ENCODE data around the gene GAS7.

Gene GAS7

DNA sequence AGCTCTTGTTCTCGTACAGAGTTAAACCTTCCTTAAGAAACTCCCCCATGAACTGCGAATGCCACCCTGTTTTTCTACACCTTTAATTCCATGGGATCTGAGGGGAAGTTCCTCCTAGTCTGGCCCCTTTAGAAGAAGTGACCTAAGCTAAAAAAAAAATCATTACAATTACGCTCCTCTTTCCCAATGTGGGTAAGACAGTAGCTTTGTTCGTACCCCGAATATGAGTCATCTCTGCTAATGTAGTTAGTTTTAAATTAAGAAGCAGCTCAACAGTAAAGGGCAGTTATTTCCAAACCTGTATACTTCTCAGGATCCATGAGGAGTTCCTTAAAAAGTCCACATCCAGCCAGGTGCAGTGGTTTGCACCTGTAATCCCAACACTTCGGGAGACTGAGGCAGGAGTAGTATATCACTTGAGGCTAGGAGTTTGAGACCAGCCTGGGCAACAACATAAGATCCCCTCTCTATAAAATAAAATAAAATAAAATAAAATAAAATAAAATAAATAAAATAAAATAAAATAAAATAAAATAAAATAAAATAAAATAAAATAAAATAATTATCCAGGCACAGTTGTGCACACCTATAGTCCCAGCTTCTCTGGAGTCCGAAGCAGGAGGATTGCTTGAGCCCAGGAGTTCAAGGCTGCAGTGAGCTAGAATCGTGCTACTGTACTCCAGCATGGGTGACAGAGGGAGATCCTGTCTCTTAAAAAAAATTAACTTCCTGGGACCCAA, 319.4 kb downstream of the GAS7 start:
- peaks cover 15% of the 10 kb centered on the region for H3K9me3 ChIP-seq (ENCODE audit: control insufficient read depth, insufficient read depth, low read depth, low read length)
- H3K9ac ChIP-seq (ENCODE audit: low read length), result no peak overlapping the region
- no peak overlapping the region for H3K4me3 ChIP-seq (ENCODE audit: low read depth, low read length)
- no peaks in the 10 kb centered on the region for H3K4me1 ChIP-seq (ENCODE audit: control insufficient read depth, insufficient read depth, low read length)
- H3K27me3 ChIP-seq (ENCODE audit: control insufficient read depth, insufficient read depth, low read length), result no peaks in the 10 kb centered on the region
- H3K27ac ChIP-seq (ENCODE audit: low read depth, low read length), result no peak overlapping the region
- no peaks in the 10 kb centered on the region for H3K36me3 ChIP-seq (ENCODE audit: control insufficient read depth, insufficient read depth, low read length)

DNA sequence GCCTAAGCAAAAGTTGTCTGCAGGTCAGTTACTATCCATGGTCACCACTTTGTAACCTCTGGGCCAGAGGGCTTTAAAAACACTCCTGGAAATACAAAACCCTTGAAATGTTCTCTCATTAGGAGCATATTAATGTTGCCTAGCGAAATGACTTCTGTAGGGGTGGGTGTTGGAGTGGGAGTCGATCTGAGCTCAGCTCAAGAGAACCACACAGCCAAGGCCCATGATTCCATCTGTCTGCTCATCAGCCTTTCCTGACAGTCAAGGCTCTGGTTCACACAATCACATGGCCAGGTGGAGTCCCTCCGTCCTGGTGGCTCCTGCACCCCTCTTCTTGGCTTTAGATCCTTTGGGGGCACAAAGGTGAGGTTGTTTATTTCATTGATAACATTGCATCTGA, 320.1 kb downstream of the GAS7 start:
- H3K9ac ChIP-seq (ENCODE audit: low read length), result no peak overlapping the region
- no peak overlapping the region for H3K27ac ChIP-seq (ENCODE audit: low read depth, low read length)
- no peaks in the 10 kb centered on the region for H3K36me3 ChIP-seq (ENCODE audit: control insufficient read depth, insufficient read depth, low read length)
- H3K27me3 ChIP-seq (ENCODE audit: control insufficient read depth, insufficient read depth, low read length), result no peaks in the 10 kb centered on the region
- H3K4me1 ChIP-seq (ENCODE audit: control insufficient read depth, insufficient read depth, low read length), result no peaks in the 10 kb centered on the region
- peaks cover 10% of the 10 kb centered on the region for H3K9me3 ChIP-seq (ENCODE audit: control insufficient read depth, insufficient read depth, low read depth, low read length)
- H3K4me3 ChIP-seq (ENCODE audit: low read depth, low read length), result no peak overlapping the region

DNA sequence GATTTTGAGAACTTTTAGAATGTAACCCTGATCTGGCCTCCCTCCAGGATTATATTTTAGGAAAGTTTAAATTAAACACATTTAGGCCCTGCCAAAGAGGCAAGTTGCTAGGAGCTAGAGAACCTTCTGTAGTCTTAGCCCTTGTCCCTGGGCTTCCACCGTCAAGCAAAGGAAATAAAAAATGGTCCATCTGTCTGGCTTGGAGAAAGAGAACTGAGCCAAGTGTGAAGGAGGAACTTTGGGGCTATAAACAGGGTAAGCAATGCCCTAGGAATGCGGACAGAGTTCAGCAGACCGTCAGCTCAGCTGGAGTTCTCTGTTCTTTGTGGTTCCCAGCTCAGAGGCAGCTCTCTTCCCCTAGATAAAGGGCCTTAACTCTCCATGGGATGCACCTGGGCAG, 323.0 kb downstream of the GAS7 start:
- H3K4me1 ChIP-seq (ENCODE audit: control insufficient read depth, insufficient read depth, low read length), result no peaks in the 10 kb centered on the region
- no peak overlapping the region for H3K9ac ChIP-seq (ENCODE audit: low read length)
- H3K27me3 ChIP-seq (ENCODE audit: control insufficient read depth, insufficient read depth, low read length), result no peaks in the 10 kb centered on the region
- H3K36me3 ChIP-seq (ENCODE audit: control insufficient read depth, insufficient read depth, low read length), result no peaks in the 10 kb centered on the region
- H3K4me3 ChIP-seq (ENCODE audit: low read depth, low read length), result no peak overlapping the region
- no peaks in the 10 kb centered on the region for H3K9me3 ChIP-seq (ENCODE audit: control insufficient read depth, insufficient read depth, low read depth, low read length)
- H3K27ac ChIP-seq (ENCODE audit: low read depth, low read length), result no peak overlapping the region

DNA sequence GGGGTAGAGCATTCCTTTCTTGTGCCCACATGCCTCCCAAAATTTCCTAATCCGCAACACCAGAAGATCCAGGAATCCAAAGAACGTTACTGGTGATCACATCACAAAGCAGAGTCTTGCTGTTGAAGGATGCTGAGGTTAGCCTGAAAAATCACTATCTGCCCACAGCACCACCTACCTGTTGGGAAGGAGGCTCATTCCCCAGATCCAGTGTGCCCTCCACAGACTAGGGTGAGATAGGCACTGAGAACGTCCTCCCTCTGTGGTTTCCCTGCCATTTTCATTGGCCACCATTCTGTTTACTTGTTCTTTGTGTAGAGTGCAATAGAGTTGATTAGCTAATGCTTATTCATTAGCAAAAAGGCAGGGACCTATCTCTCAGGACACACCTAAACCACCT, 323.7 kb downstream of the GAS7 start:
- H3K4me3 ChIP-seq (ENCODE audit: low read depth, low read length), result no peak overlapping the region
- H3K36me3 ChIP-seq (ENCODE audit: control insufficient read depth, insufficient read depth, low read length), result no peaks in the 10 kb centered on the region
- H3K27ac ChIP-seq (ENCODE audit: low read depth, low read length), result no peak overlapping the region
- H3K27me3 ChIP-seq (ENCODE audit: control insufficient read depth, insufficient read depth, low read length), result no peaks in the 10 kb centered on the region
- no peaks in the 10 kb centered on the region for H3K9me3 ChIP-seq (ENCODE audit: control insufficient read depth, insufficient read depth, low read depth, low read length)
- H3K9ac ChIP-seq (ENCODE audit: low read length), result no peak overlapping the region
- no peaks in the 10 kb centered on the region for H3K4me1 ChIP-seq (ENCODE audit: control insufficient read depth, insufficient read depth, low read length)

DNA sequence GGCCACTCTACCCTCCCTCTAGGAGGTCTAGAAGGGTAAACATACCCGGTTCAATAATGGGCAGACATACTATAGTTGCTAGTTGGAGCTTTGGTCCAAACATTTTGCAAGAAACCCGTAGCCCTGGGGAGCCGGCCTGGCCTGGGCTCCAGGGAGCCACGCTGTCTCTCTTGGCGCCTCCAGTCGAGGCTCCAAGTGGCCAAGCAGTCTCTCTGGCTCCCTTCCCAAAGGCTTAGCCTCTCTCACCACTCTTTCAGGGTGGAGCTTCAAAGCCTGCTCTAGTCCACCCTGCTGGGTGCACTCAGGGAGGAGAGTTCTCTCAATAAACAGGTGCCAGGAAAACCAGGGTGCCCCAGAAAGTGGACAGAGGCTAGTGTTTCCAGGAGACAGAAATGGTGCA, 325.6 kb downstream of the GAS7 start:
- no peak overlapping the region for H3K27ac ChIP-seq (ENCODE audit: low read depth, low read length)
- H3K36me3 ChIP-seq (ENCODE audit: control insufficient read depth, insufficient read depth, low read length), result no peaks in the 10 kb centered on the region
- no peak overlapping the region for H3K4me3 ChIP-seq (ENCODE audit: low read depth, low read length)
- H3K9ac ChIP-seq (ENCODE audit: low read length), result no peak overlapping the region
- no peaks in the 10 kb centered on the region for H3K27me3 ChIP-seq (ENCODE audit: control insufficient read depth, insufficient read depth, low read length)
- H3K4me1 ChIP-seq (ENCODE audit: control insufficient read depth, insufficient read depth, low read length), result no peaks in the 10 kb centered on the region
- H3K9me3 ChIP-seq (ENCODE audit: control insufficient read depth, insufficient read depth, low read depth, low read length), result no peaks in the 10 kb centered on the region

DNA sequence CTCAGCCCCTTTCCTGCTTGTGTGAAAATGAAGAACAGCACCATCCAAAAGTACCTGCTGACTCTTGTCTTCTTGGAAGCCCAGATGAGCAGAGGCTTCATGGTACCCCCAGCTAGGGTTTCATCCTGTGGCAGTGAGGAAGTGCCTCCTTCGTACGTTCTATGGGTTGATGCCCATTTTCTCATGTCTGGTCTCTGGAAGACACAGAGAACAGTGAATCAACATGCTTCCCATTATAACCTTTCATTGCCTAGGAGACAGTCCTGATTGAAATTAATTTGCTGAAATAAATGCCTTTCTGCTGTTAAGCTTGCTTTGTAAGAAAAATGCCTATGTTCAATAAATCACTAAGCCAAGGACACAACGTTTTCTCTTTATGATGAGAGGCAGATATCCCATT, 329.9 kb downstream of the GAS7 start:
- no peaks in the 10 kb centered on the region for H3K4me1 ChIP-seq (ENCODE audit: control insufficient read depth, insufficient read depth, low read length)
- no peak overlapping the region for H3K9ac ChIP-seq (ENCODE audit: low read length)
- no peaks in the 10 kb centered on the region for H3K9me3 ChIP-seq (ENCODE audit: control insufficient read depth, insufficient read depth, low read depth, low read length)
- no peaks in the 10 kb centered on the region for H3K27me3 ChIP-seq (ENCODE audit: control insufficient read depth, insufficient read depth, low read length)
- H3K4me3 ChIP-seq (ENCODE audit: low read depth, low read length), result no peak overlapping the region
- H3K36me3 ChIP-seq (ENCODE audit: control insufficient read depth, insufficient read depth, low read length), result no peaks in the 10 kb centered on the region
- no peak overlapping the region for H3K27ac ChIP-seq (ENCODE audit: low read depth, low read length)

DNA sequence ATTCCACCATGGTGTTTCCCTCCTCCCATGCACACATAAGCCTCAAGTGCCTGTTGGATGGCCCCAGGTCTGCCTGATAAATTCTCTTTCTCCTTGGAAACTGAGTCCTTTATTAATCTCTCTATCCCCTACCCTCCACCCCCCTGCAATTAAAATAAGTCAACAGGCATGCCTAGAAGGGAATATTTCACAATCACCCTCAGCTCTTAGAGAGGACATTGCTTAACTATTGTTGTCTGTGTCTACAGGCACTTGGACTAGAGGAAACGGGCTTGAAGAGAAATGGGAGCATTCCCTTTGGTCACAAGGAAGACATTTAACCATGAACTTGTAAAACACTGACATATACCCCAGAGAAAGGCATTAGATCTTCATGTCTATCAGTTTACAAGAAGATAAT, 332.8 kb downstream of the GAS7 start:
- H3K4me1 ChIP-seq (ENCODE audit: control insufficient read depth, insufficient read depth, low read length), result no peaks in the 10 kb centered on the region
- H3K9ac ChIP-seq (ENCODE audit: low read length), result no peak overlapping the region
- H3K4me3 ChIP-seq (ENCODE audit: low read depth, low read length), result no peak overlapping the region
- H3K27me3 ChIP-seq (ENCODE audit: control insufficient read depth, insufficient read depth, low read length), result peaks cover 5% of the 10 kb centered on the region; the same call in 1 of the 2 replicates
- H3K9me3 ChIP-seq (ENCODE audit: control insufficient read depth, insufficient read depth, low read depth, low read length), result peaks cover 10% of the 10 kb centered on the region; the same call in 1 of the 2 replicates
- no peaks in the 10 kb centered on the region for H3K36me3 ChIP-seq (ENCODE audit: control insufficient read depth, insufficient read depth, low read length)
- no peak overlapping the region for H3K27ac ChIP-seq (ENCODE audit: low read depth, low read length)

DNA sequence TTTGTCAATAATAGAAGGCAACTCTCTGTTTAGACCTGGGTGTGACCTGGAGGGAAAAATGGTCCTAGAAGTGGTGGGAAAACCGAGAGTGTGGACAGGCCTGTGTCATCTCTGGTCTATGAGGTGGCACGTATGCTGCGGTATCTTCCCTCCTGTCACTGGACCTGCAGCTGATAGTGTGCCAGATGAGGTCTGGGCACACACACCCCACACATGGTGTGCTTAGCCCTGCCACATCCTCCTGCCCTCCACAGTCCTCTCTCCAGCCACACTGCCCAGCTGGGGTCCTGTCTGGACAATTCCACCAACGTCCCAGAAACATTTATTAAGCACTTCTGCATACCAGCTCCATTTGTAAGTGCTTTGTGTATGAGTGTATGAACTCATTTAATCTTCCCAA, 335.5 kb downstream of the GAS7 start:
- Histone ChIP-seq H3K9ac (ENCODE audit: low read length) (no peak overlapping the region), H3K27ac (ENCODE audit: low read depth, low read length) (no peak overlapping the region), H3K4me3 (ENCODE audit: low read depth, low read length) (no peak overlapping the region), H3K27me3 (ENCODE audit: control insufficient read depth, insufficient read depth, low read length) (peaks cover 5% of the 10 kb centered on the region; the same call in 1 of the 2 replicates), H3K36me3 (ENCODE audit: control insufficient read depth, insufficient read depth, low read length) (no peaks in the 10 kb centered on the region), H3K4me1 (ENCODE audit: control insufficient read depth, insufficient read depth, low read length) (no peaks in the 10 kb centered on the region), H3K9me3 (ENCODE audit: control insufficient read depth, insufficient read depth, low read depth, low read length) (peaks cover 12% of the 10 kb centered on the region; the same call in 1 of the 2 replicates)

DNA sequence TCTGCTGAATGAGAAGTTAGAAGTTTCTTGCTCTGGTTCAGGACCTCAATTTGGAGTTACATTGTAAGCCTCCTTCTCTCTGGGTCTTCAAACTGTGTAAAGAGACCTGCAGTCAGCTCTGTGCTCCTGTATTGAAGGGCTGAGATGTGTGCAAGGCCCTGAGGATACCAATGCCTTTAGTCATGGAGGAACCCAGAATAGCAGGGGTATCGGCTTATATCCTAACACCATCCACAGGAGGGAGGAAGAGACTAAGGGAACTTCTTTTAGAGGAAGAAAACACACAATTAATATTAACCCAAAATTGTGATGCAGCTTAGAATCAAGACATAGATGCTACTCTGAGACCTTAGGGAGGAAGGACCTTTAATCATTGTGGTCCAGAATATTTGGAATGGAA, 336.2 kb downstream of the GAS7 start:
- H3K27ac ChIP-seq (ENCODE audit: low read depth, low read length), result no peak overlapping the region
- H3K27me3 ChIP-seq (ENCODE audit: control insufficient read depth, insufficient read depth, low read length), result peaks cover 5% of the 10 kb centered on the region; the same call in 1 of the 2 replicates
- H3K9ac ChIP-seq (ENCODE audit: low read length), result no peak overlapping the region
- H3K4me1 ChIP-seq (ENCODE audit: control insufficient read depth, insufficient read depth, low read length), result no peaks in the 10 kb centered on the region
- H3K4me3 ChIP-seq (ENCODE audit: low read depth, low read length), result no peak overlapping the region
- H3K36me3 ChIP-seq (ENCODE audit: control insufficient read depth, insufficient read depth, low read length), result no peaks in the 10 kb centered on the region
- H3K9me3 ChIP-seq (ENCODE audit: control insufficient read depth, insufficient read depth, low read depth, low read length), result peaks cover 13% of the 10 kb centered on the region; the same call in 1 of the 2 replicates

DNA sequence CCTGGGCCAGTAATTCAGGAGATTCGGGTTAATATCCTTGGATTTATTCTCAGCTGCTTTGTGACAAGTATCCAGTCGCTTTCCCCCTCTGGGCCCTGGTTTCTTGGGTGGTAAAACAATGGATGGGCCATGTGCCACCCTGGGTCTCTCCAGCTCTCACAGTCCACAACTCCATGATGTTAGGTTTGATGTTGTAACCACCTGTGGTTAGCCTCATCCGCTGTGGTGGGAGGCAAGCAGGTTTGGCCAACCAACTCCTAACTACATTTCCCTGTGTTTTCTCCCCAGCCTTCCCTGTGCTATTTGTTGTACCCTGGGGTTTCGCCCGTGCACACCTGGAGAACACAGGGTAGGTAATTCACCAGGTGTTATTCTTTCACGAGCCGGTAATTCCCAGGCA, 337.6 kb downstream of the GAS7 start:
- Histone ChIP-seq H3K9me3 (ENCODE audit: control insufficient read depth, insufficient read depth, low read depth, low read length) (peaks cover 13% of the 10 kb centered on the region; the same call in 1 of the 2 replicates), H3K27ac (ENCODE audit: low read depth, low read length) (no peak overlapping the region), H3K4me1 (ENCODE audit: control insufficient read depth, insufficient read depth, low read length) (no peaks in the 10 kb centered on the region), H3K27me3 (ENCODE audit: control insufficient read depth, insufficient read depth, low read length) (peaks cover 5% of the 10 kb centered on the region; the same call in 1 of the 2 replicates), H3K4me3 (ENCODE audit: low read depth, low read length) (no peak overlapping the region), H3K9ac (ENCODE audit: low read length) (no peak overlapping the region), H3K36me3 (ENCODE audit: control insufficient read depth, insufficient read depth, low read length) (no peaks in the 10 kb centered on the region)

All from HUES6 (cell line).